Aorta (tissue), 5 donors: ENCODE measurements around the gene BTBD6. TPM values are rescaled to one million over a fixed set of nuclear protein-coding genes. Genes with fewer than 3 reads are reported as not detected.
A peak's percentile ranks its signal among the peaks of the same experiment; 100 is the strongest.

ENCODE experiments used
- ATAC-seq: fragments of 200-7000 bp; cut with Tn5 transposase; one replicate; pipeline ENCODE4 v1.9.1; 2022; ENCODE audit warnings: moderate library complexity; ENCODE audit not compliant: low FRiP score
- DNase-seq, 2 donors: peaks; one replicate each; pipeline ENCODE4 v3.0.0-alpha.2; 2020
- H3K27ac ChIP-seq, 2 donors: one replicate each; pipeline ENCODE4 v1.5.1; 2013; ENCODE audit warnings: low read length in 2 of 2, mild to moderate bottlenecking in 2 of 2, moderate library complexity in 2 of 2, control low read depth in 1 of 2, inconsistent platforms in 1 of 2, low read depth in 1 of 2
- H3K27me3 ChIP-seq, 2 donors: one replicate each; pipeline ENCODE4 v1.6.1; 2013; ENCODE audit warnings: control low read depth in 1 of 2, low read length in 1 of 2, mild to moderate bottlenecking in 1 of 2, moderate library complexity in 1 of 2; ENCODE audit not compliant: insufficient read depth in 2 of 2, control insufficient read depth in 1 of 2
- H3K36me3 ChIP-seq, 2 donors: one replicate each; pipeline ENCODE4 v1.6.1; 2013; ENCODE audit warnings: control low read depth in 1 of 2, low read length in 1 of 2, mild to moderate bottlenecking in 1 of 2; ENCODE audit not compliant: insufficient read depth in 2 of 2, control insufficient read depth in 1 of 2
- H3K4me1 ChIP-seq, 2 donors: one replicate each; pipeline ENCODE4 v1.6.1; 2013; ENCODE audit warnings: low read length in 2 of 2, control low read depth in 1 of 2, mild to moderate bottlenecking in 1 of 2, moderate library complexity in 1 of 2; ENCODE audit not compliant: insufficient read depth in 2 of 2, control insufficient read depth in 1 of 2
- H3K4me3 ChIP-seq, 2 donors: one replicate each; pipeline ENCODE4 v1.5.1; 2013; ENCODE audit warnings: low read length in 2 of 2, control low read depth in 1 of 2, mild to moderate bottlenecking in 1 of 2
- H3K9me3 ChIP-seq: one replicate; pipeline ENCODE4 v1.6.1; 2013; ENCODE audit warnings: mild to moderate bottlenecking, low read length; ENCODE audit not compliant: control insufficient read depth
- WGBS, 2 donors: extraction: QIAGEN DNeasy Blood & Tissue Kit; methylation state at CpG; one replicate each; pipeline ENCODE4 v1.1.7; 2013; 5-methylcytosine and 5-hydroxymethylcytosine counted together
- intact Hi-C, 2 donors: fragments of 100-400 bp; cut with DNase I; formaldehyde crosslinking; loops; one replicate each; pipeline versions ENCODE4 v1.14.2 to v1.15.0; 2022
- polyA plus RNA-seq, 2 donors: library from polyadenylated mRNA; stranded (reverse); fragments of 200-250 nt; gene quantifications; one replicate each; pipeline ENCODE4 v1.2.3, GENCODE V29; 2013
- total RNA-seq, 2 donors: library from RNA; stranded (reverse); fragmentation: NEBNext Ultra II Directional; extraction: Animal tissue kit (Norgen Biotek cat#: 25700); gene quantifications; one replicate each; pipeline ENCODE4 v1.2.1, GENCODE V29; 2021
- donor health status: healthy with polysubstance abuse.
- donor health status: Bipolar disorder and iron deficiency.
- donor health status: DM: no; HTN: no; CAD: no.
- donor health status: DM: no; HTN: no; CAD: no.
- donor health status: DM: yes; HTN: yes; CAD: no.

Gene BTBD6
- total and polyA plus RNA-seq, 4 donors, result 39.1 to 99.4 (median 42.8) TPM

GRCh38 chr14:105241641-105242040, 6.7 kb upstream of the BTBD6 start:
- Histone ChIP-seq H3K9me3 (no peaks in the 10 kb centered on the region), H3K4me3 (no peak overlapping the region), H3K36me3 (no peaks in the 10 kb centered on the region), H3K27ac (no peak overlapping the region), H3K4me1 (no peaks in the 10 kb centered on the region), H3K27me3 (no peaks in the 10 kb centered on the region)
- intact Hi-C loops, result loop anchor here in 1 of 2 donors (10.0 kb wide), 1 partner anchor 63 kb away; the partner anchor contains the start of gene BRF1
- 86 to 95% methylated on average over 19 of the region's 19 CpGs for WGBS, 2 donors
- ATAC-seq, result peak; percentile 48
- DNase-seq, result no peak

- no peak for DNase-seq
- no peaks in the 10 kb centered on the region for H3K9me3 ChIP-seq
- H3K4me3 ChIP-seq, result no peak overlapping the region
- no peaks in the 10 kb centered on the region for H3K4me1 ChIP-seq
- no peak overlapping the region for H3K27ac ChIP-seq
- ATAC-seq, result no peak
- intact Hi-C loops, result loop anchor here in 1 of 2 donors (10.0 kb wide), 1 partner anchor 60 kb away; the partner anchor contains the start of gene BRF1
- H3K36me3 ChIP-seq, result no peaks in the 10 kb centered on the region
- H3K27me3 ChIP-seq, result no peaks in the 10 kb centered on the region
- 76 to 99% methylated on average over 10 of the region's 10 CpGs for WGBS, 2 donors
These were observed 4.0 kb upstream of the BTBD6 start for GRCh38 chr14:105244334-105244733.

- no peak overlapping the region for H3K4me3 ChIP-seq
- ATAC-seq (no peak), DNase-seq (no peak)
- H3K27ac ChIP-seq, result no peak overlapping the region
- no peaks in the 10 kb centered on the region for H3K4me1 ChIP-seq
- H3K36me3 ChIP-seq, result no peaks in the 10 kb centered on the region
- no peaks in the 10 kb centered on the region for H3K27me3 ChIP-seq
- H3K9me3 ChIP-seq, result no peaks in the 10 kb centered on the region
- intact Hi-C loops, result loop anchor here in 1 of 2 donors (10.0 kb wide), 1 partner anchor 58 kb away; the partner anchor contains the start of gene BRF1
- 95 to 96% methylated on average over 16 of the region's 16 CpGs for WGBS, 2 donors
These were observed 1.3 kb upstream of the BTBD6 start for GRCh38 chr14:105247026-105247425.

- no peak overlapping the region for H3K4me3 ChIP-seq
- ATAC-seq (peak; percentile 30), DNase-seq (no peak)
- H3K27ac ChIP-seq, result peak overlapping the region in 1 of 2 donors; percentile 29
- intact Hi-C loops, result loop anchor here in 1 of 2 donors (10.0 kb wide), 1 partner anchor 57 kb away; the partner anchor contains the start of gene BRF1
- WGBS, 2 donors, result 37 to 39% methylated on average over 41 to 42 of the region's 42 CpGs
- no peaks in the 10 kb centered on the region for H3K4me1 ChIP-seq
- no peaks in the 10 kb centered on the region for H3K27me3 ChIP-seq
- no peaks in the 10 kb centered on the region for H3K36me3 ChIP-seq
- no peaks in the 10 kb centered on the region for H3K9me3 ChIP-seq
These were observed 492 bp upstream of the BTBD6 start for GRCh38 chr14:105247715-105248367.

- H3K4me3 ChIP-seq, result peak overlapping the region; percentile 70 to 83
- intact Hi-C loops, result loop anchor here in 1 of 2 donors (10.0 kb wide), 1 partner anchor 55 kb away; the partner anchor contains the start of gene BRF1
- H3K27me3 ChIP-seq, result no peaks in the 10 kb centered on the region
- H3K4me1 ChIP-seq, result no peaks in the 10 kb centered on the region
- ATAC-seq, result no peak
- no peaks in the 10 kb centered on the region for H3K9me3 ChIP-seq
- no peaks in the 10 kb centered on the region for H3K36me3 ChIP-seq
- WGBS, 2 donors, result 37 to 39% methylated on average over 58 to 62 of the region's 62 CpGs
- no peak for DNase-seq
- H3K27ac ChIP-seq, result peak overlapping the region in 1 of 2 donors; percentile 52
These were observed 1.1 kb downstream of the BTBD6 start for GRCh38 chr14:105249182-105250007.

GRCh38 chr14:105250008-105250366, 1.7 kb downstream of the BTBD6 start:
- Histone ChIP-seq H3K4me3 (no peak overlapping the region), H3K9me3 (no peaks in the 10 kb centered on the region), H3K36me3 (no peaks in the 10 kb centered on the region), H3K27ac (no peak overlapping the region), H3K27me3 (no peaks in the 10 kb centered on the region), H3K4me1 (no peaks in the 10 kb centered on the region)
- 95 to 96% methylated on average over 16 of the region's 16 CpGs for WGBS, 2 donors
- DNase-seq (peak in 1 of 2 donors; percentile 80), ATAC-seq (no peak)
- intact Hi-C loops, result no loop called here

- WGBS, 2 donors, result 66 to 73% methylated on average over 4 of the region's 4 CpGs
- ATAC-seq (no peak), DNase-seq (no peak)
- no peaks in the 10 kb centered on the region for H3K36me3 ChIP-seq
- H3K27me3 ChIP-seq, result no peaks in the 10 kb centered on the region
- no peaks in the 10 kb centered on the region for H3K4me1 ChIP-seq
- intact Hi-C loops, result no loop called here
- H3K9me3 ChIP-seq, result no peaks in the 10 kb centered on the region
- H3K4me3 ChIP-seq, result no peak overlapping the region
- no peak overlapping the region for H3K27ac ChIP-seq
These were observed 2.7 kb downstream of the BTBD6 start for GRCh38 chr14:105250986-105251385.

GRCh38 chr14:105251920-105252319, 3.6 kb downstream of the BTBD6 start:
- intact Hi-C loops, result no loop called here

More at GRCh38 chr14:105251920-105252319, 3.6 kb downstream of the BTBD6 start:
- ATAC-seq (no peak), DNase-seq (no peak)
- Histone ChIP-seq H3K4me3 (no peak overlapping the region), H3K9me3 (no peaks in the 10 kb centered on the region), H3K27ac (no peak overlapping the region), H3K36me3 (no peaks in the 10 kb centered on the region), H3K27me3 (no peaks in the 10 kb centered on the region), H3K4me1 (no peaks in the 10 kb centered on the region)
- 91 to 94% methylated on average over 6 of the region's 6 CpGs for WGBS, 2 donors
